H9 (cell line): ENCODE data around the gene NAPSA. TPM values are rescaled to one million over a fixed set of nuclear protein-coding genes. Genes with fewer than 3 reads are reported as not detected.

ENCODE experiments used
- DNase-seq: peaks from one replicate; pipeline ENCODE4 v3.0.0-alpha.2; 2017
- H2AFZ ChIP-seq: one replicate; pipeline ENCODE4 v1.6.1; 2013; ENCODE audit warnings: mild to moderate bottlenecking, low read length, control low read depth, moderate library complexity
- H2AK5ac ChIP-seq: 2 replicates; pipeline ENCODE4 v1.6.1; 2013; ENCODE audit warnings: low read length, control low read depth, mixed read lengths; ENCODE audit not compliant: insufficient read length
- H2BK120ac ChIP-seq: one replicate; pipeline ENCODE4 v1.6.1; 2013; ENCODE audit warnings: low read depth, mild to moderate bottlenecking, low read length, control low read depth, inconsistent platforms; ENCODE audit not compliant: poor library complexity, severe bottlenecking
- H2BK12ac ChIP-seq: 2 replicates; pipeline ENCODE4 v1.6.1; 2013; ENCODE audit warnings: low read length, control low read depth, mixed read lengths, low read depth; ENCODE audit not compliant: insufficient read length
- H2BK15ac ChIP-seq: 2 replicates; pipeline ENCODE4 v1.6.1; 2013; ENCODE audit warnings: low read depth, low read length, control low read depth
- H2BK20ac ChIP-seq: one replicate; pipeline ENCODE4 v1.6.1; 2013; ENCODE audit warnings: low read depth, mild to moderate bottlenecking, low read length, control low read depth, inconsistent platforms; ENCODE audit not compliant: poor library complexity, severe bottlenecking
- H2BK5ac ChIP-seq: 2 replicates; pipeline ENCODE4 v1.6.1; 2013; ENCODE audit warnings: low read length, control low read depth, mixed read lengths; ENCODE audit not compliant: insufficient read length
- H3K14ac ChIP-seq: 2 replicates; pipeline ENCODE4 v1.6.1; 2013; ENCODE audit warnings: low read length, control low read depth; ENCODE audit not compliant: insufficient read depth
- H3K18ac ChIP-seq: 2 replicates; pipeline ENCODE4 v1.6.1; 2013; ENCODE audit warnings: low read depth, mild to moderate bottlenecking, mixed read lengths, low read length, control low read depth; ENCODE audit not compliant: insufficient read length
- H3K23ac ChIP-seq: 2 replicates; pipeline ENCODE4 v1.6.1; 2013; ENCODE audit warnings: low read length, control low read depth, mixed read lengths, low read depth; ENCODE audit not compliant: insufficient read length
- H3K23me2 ChIP-seq: 2 replicates; pipeline ENCODE4 v1.6.1; 2013; ENCODE audit warnings: low read depth, mild to moderate bottlenecking, mixed read lengths, low read length, control low read depth; ENCODE audit not compliant: insufficient read length, poor library complexity, severe bottlenecking
- H3K27ac ChIP-seq: 2 replicates; pipeline ENCODE4 v1.5.1; 2013; ENCODE audit warnings: low read length, control low read depth, mixed read lengths, low read depth; ENCODE audit not compliant: insufficient read length
- H3K27me3 ChIP-seq: 2 replicates; pipeline ENCODE4 v1.6.1; 2013; ENCODE audit warnings: low read length, control low read depth, inconsistent platforms; ENCODE audit not compliant: insufficient read depth
- H3K4ac ChIP-seq: 2 replicates; pipeline ENCODE4 v1.6.1; 2013; ENCODE audit warnings: low read depth, mild to moderate bottlenecking, control low read depth, inconsistent platforms, low read length, moderate library complexity
- H3K4me1 ChIP-seq: 2 replicates; pipeline ENCODE4 v1.6.1; 2013; ENCODE audit warnings: low read length, control low read depth, inconsistent platforms; ENCODE audit not compliant: insufficient read depth
- H3K4me2 ChIP-seq: 2 replicates; pipeline ENCODE4 v1.6.1; 2013; ENCODE audit warnings: low read length, control low read depth, mixed read lengths; ENCODE audit not compliant: insufficient read length, insufficient read depth
- H3K56ac ChIP-seq: 2 replicates; pipeline ENCODE4 v1.6.1; 2013; ENCODE audit warnings: low read depth, mild to moderate bottlenecking, mixed read lengths, low read length, control low read depth; ENCODE audit not compliant: insufficient read length
- H3K79me1 ChIP-seq: 2 replicates; pipeline ENCODE4 v1.6.1; 2013; ENCODE audit warnings: low read depth, mild to moderate bottlenecking, moderate library complexity, low read length, control low read depth, inconsistent platforms; ENCODE audit not compliant: insufficient read depth, poor library complexity, severe bottlenecking
- H3K79me2 ChIP-seq: 2 replicates; pipeline ENCODE4 v1.6.1; 2013; ENCODE audit warnings: low read length, control low read depth, inconsistent platforms; ENCODE audit not compliant: insufficient read depth
- H3K9ac ChIP-seq: 2 replicates; pipeline ENCODE4 v1.6.1; 2013; ENCODE audit warnings: low read length, control low read depth, mixed read lengths; ENCODE audit not compliant: insufficient read length; ENCODE audit errors: extremely low read depth
- H3K9me3 ChIP-seq: one replicate; pipeline ENCODE4 v1.6.1; 2013; ENCODE audit warnings: low read depth, low read length, inconsistent platforms; ENCODE audit not compliant: control insufficient read depth
- H3T11ph ChIP-seq: one replicate; pipeline ENCODE4 v1.6.1; 2013; ENCODE audit warnings: mild to moderate bottlenecking, low read length, control low read depth, inconsistent platforms
- H4K20me1 ChIP-seq: one replicate; pipeline ENCODE4 v1.6.1; 2013; ENCODE audit not compliant: control insufficient read depth, insufficient read length, insufficient read depth
- H4K5ac ChIP-seq: 2 replicates; pipeline ENCODE4 v1.6.1; 2013; ENCODE audit warnings: low read depth, mild to moderate bottlenecking, mixed read lengths, low read length, control low read depth; ENCODE audit not compliant: insufficient read length
- H4K8ac ChIP-seq: replicated peaks from 2 replicates; pipeline ENCODE4 v1.6.1; 2013; ENCODE audit warnings: low read length, control low read depth, mixed read lengths, low read depth; ENCODE audit not compliant: insufficient read length
- H4K91ac ChIP-seq: 2 replicates; pipeline ENCODE4 v1.6.1; 2013; ENCODE audit warnings: low read depth, mild to moderate bottlenecking, moderate library complexity, mixed read lengths, low read length, control low read depth; ENCODE audit not compliant: insufficient read length
- H3K27ac Mint-ChIP-seq, 3 experiments: 2 replicates in 2 of 3; 3 replicates in 1 of 3; pipeline ENCODE4 v1.8.0; 2020 to 2021; ENCODE audit warnings: mixed read lengths in 3 of 3, mild to moderate bottlenecking in 1 of 3, moderate library complexity in 1 of 3
- H3K27me3 Mint-ChIP-seq: 2 replicates; pipeline ENCODE4 v1.8.0; 2021; ENCODE audit warnings: low read depth, mild to moderate bottlenecking, moderate library complexity, mixed read lengths
- H3K36me3 Mint-ChIP-seq, 3 experiments: 2 replicates in 2 of 3; 3 replicates in 1 of 3; pipeline ENCODE4 v1.8.0; 2020 to 2021; ENCODE audit warnings: low read depth in 3 of 3, mixed read lengths in 3 of 3; ENCODE audit not compliant: insufficient read depth in 1 of 3
- H3K4me1 Mint-ChIP-seq, 2 experiments: 2 replicates each; pipeline ENCODE4 v1.8.0; 2020; ENCODE audit warnings: mixed read lengths in 2 of 2
- H3K4me3 Mint-ChIP-seq, 2 experiments: 2 replicates in 1 of 2; 3 replicates in 1 of 2; pipeline ENCODE4 v1.8.0; 2020 to 2021; ENCODE audit warnings: mild to moderate bottlenecking in 2 of 2, mixed read lengths in 2 of 2, moderate library complexity in 1 of 2
- H3K9me3 Mint-ChIP-seq, 2 experiments: 2 replicates in 1 of 2; 3 replicates in 1 of 2; pipeline ENCODE4 v1.8.0; 2020; ENCODE audit warnings: mild to moderate bottlenecking in 2 of 2, mixed read lengths in 2 of 2, moderate library complexity in 1 of 2
- WGBS: extraction: QIAGEN DNeasy Blood & Tissue Kit; methylation state at CpG from one replicate; pipeline ENCODE4 v1.1.7; 2013; ENCODE audit warnings: missing lambda C conversion rate, low lambda C conversion rate, mixed read lengths; ENCODE audit not compliant: insufficient read length; ENCODE audit errors: extremely low coverage; 5-methylcytosine and 5-hydroxymethylcytosine counted together
- total RNA-seq: library from RNA; stranded (reverse); gene quantifications from 2 replicates; pipeline ENCODE4 v1.2.1, GENCODE V29; 2021
- TF ChIP-seq, protein P1 (sequence below): fragments of 200-600 bp; sonication (generic); conservative IDR thresholded peaks from 3 replicates; pipeline ENCODE4 v1.8.0; 2021; ENCODE audit warnings: antibody characterized with exemption, mild to moderate bottlenecking

The NAPSA gene
- total RNA-seq, 1 experiment from 2014 or later, result 0.44 TPM

DNA sequence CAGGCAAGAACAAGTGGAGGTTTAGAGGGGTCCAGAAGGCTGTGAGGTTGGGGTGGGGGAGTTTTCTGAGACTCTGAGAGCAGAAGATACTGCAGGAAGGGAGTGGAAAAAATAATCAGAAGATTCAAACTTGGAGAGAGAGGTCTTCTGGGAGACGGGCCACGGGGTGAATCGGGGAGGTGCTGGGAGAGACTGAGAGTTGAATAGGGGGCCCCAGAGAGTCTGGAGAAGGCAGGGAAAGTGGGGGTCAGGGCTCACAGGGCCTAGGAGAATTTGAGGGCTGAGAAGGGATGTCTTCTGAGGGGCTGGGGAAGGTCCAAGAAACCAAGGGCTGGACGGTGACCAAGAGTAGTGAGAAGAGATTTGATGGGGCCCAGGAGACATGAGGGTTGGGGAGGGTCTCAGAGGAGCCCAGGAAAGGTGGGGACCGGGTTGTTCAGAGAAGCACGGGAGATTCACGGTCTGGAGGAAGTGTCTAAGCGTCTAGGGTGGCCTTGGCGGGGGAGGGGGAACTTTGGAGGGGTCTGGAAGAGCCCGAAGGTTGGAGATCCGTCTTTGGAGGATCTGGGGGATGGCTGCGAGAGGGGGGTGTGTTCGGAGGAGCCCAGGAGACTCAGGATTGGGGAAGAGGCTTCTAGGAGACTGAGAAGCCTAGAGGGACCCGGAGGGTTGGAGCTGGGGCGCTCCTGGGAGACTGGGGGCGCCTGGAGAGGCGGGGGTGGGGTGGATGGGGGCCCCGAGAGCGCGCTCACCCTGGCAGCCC, 37.8 kb downstream of the NAPSA start:
- Histone ChIP-seq H2BK20ac (no peak overlapping the region), H3K23ac (no peak overlapping the region), H3K9ac (no peak overlapping the region), H4K20me1 (no peaks in the 10 kb centered on the region), H4K91ac (no peak overlapping the region), H3K23me2 (peaks cover 27% of the 10 kb centered on the region), H2BK120ac (no peak overlapping the region), H3K27me3 (peaks cover 8% of the 10 kb centered on the region; the same call in 1 of the 2 replicates), H3K4me1 (peaks cover 6% of the 10 kb centered on the region; the same call in 1 of the 2 replicates), H2BK5ac (no peak overlapping the region), H4K8ac (no peak overlapping the region), H2BK12ac (no peak overlapping the region), H2BK15ac (no peak overlapping the region), H3K56ac (no peak overlapping the region), H3K4ac (no peak overlapping the region), H3K18ac (no peak overlapping the region), H3T11ph (no peak overlapping the region), H3K4me2 (no peak overlapping the region), H2AK5ac (no peak overlapping the region), H4K5ac (no peak overlapping the region), H3K27ac (no peak overlapping the region), H3K79me1 (no peaks in the 10 kb centered on the region), H2AFZ (no peak overlapping the region), H3K14ac (no peak overlapping the region), H3K9me3 (no peaks in the 10 kb centered on the region), H3K79me2 (no peaks in the 10 kb centered on the region)
- TF ChIP-seq, protein P1, sequence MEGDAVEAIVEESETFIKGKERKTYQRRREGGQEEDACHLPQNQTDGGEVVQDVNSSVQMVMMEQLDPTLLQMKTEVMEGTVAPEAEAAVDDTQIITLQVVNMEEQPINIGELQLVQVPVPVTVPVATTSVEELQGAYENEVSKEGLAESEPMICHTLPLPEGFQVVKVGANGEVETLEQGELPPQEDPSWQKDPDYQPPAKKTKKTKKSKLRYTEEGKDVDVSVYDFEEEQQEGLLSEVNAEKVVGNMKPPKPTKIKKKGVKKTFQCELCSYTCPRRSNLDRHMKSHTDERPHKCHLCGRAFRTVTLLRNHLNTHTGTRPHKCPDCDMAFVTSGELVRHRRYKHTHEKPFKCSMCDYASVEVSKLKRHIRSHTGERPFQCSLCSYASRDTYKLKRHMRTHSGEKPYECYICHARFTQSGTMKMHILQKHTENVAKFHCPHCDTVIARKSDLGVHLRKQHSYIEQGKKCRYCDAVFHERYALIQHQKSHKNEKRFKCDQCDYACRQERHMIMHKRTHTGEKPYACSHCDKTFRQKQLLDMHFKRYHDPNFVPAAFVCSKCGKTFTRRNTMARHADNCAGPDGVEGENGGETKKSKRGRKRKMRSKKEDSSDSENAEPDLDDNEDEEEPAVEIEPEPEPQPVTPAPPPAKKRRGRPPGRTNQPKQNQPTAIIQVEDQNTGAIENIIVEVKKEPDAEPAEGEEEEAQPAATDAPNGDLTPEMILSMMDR, result no peak
- Mint-ChIP-seq H3K36me3 (peaks cover 8 to 15% (median 12%) of the 10 kb centered on the region in 3 experiments), H3K4me1 (peaks cover 49 to 55% of the 10 kb centered on the region in 2 experiments), H3K9me3 (peaks cover 3 to 5% of the 10 kb centered on the region in 2 experiments; a peak in 3 of 5 replicates), H3K27ac (no peak overlapping the region), H3K4me3 (peak overlapping the region; percentile 65 to 87), H3K27me3 (peaks cover 31% of the 10 kb centered on the region)
- no peak for DNase-seq
- no CpG with 5 or more reads among the region's 20 CpGs for WGBS
